Lower lobe of right lung (tissue), 2 donors: ENCODE data around the gene SBF2. TPM values are rescaled to one million over a fixed set of nuclear protein-coding genes. Genes with fewer than 3 reads are reported as not detected.
A peak's percentile ranks its signal among the peaks of the same experiment; 100 is the strongest.

ENCODE experiments used
- ATAC-seq, 2 donors: fragments of 200-7000 bp; cut with Tn5 transposase; one replicate each; pipeline ENCODE4 v1.9.1; 2020 to 2022; ENCODE audit warnings: mild to moderate bottlenecking in 2 of 2, moderate library complexity in 2 of 2
- DNase-seq: peaks from one replicate; pipeline ENCODE4 v3.0.0-alpha.2; 2020
- H3K27ac ChIP-seq: fragments of 200-600 bp; one replicate; pipeline ENCODE4 v1.8.0; 2022
- H3K27me3 ChIP-seq: fragments of 200-600 bp; one replicate; pipeline ENCODE4 v1.8.0; 2022; ENCODE audit warnings: low read depth
- H3K36me3 ChIP-seq: fragments of 200-600 bp; one replicate; pipeline ENCODE4 v1.8.0; 2022; ENCODE audit warnings: mild to moderate bottlenecking
- H3K4me1 ChIP-seq: fragments of 200-600 bp; one replicate; pipeline ENCODE4 v1.8.0; 2022
- H3K4me3 ChIP-seq: fragments of 200-600 bp; one replicate; pipeline ENCODE4 v1.8.0; 2022; ENCODE audit warnings: mild to moderate bottlenecking
- H3K9me3 ChIP-seq: fragments of 200-600 bp; one replicate; pipeline ENCODE4 v1.8.0; 2022
- intact Hi-C: fragments of 100-400 bp; cut with DNase I; formaldehyde crosslinking; loops from one replicate; pipeline ENCODE4 v1.11.0; 2022
- total RNA-seq: library from RNA; stranded (reverse); fragmentation: NEBNext Ultra II Directional; extraction: Animal tissue kit (Norgen Biotek cat#: 25700); gene quantifications from one replicate; pipeline ENCODE4 v1.2.1, GENCODE V29; 2021
- TF ChIP-seq, protein P1 (sequence below): fragments of 200-600 bp; IDR thresholded peaks from one replicate; pipeline ENCODE4 v1.8.0; 2022; ENCODE audit warnings: antibody characterized with exemption, mild to moderate bottlenecking
- donor health status: DM: no; HTN: yes; CAD: no; lungs with severe emphysema.

SBF2 gene
- total RNA-seq, 1 donor from 2014 or later, result 41.3 TPM

DNA sequence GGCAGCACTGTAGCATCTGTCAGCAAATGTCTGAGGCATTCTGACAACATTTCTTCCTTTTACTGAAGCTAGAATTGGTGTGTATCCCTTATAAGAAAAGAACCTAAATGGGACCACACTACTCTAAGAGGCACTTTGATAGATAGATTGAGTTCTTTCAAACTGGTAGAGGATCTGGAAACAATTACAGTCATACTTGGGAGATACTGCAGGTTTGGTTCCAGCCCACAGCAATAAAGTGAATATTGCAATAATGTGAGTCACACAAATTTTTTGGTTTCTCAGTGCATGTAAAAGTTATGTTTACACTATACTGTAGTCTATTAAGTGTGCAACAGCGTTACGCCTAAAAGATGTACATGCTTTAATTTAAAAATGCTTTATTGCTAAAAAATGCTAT, 96.9 kb downstream of the SBF2 start:
- Histone ChIP-seq H3K36me3 (no peaks in the 10 kb centered on the region), H3K27me3 (no peaks in the 10 kb centered on the region), H3K27ac (no peak overlapping the region), H3K9me3 (no peaks in the 10 kb centered on the region), H3K4me3 (no peak overlapping the region), H3K4me1 (no peaks in the 10 kb centered on the region)
- DNase-seq (no peak), ATAC-seq (no peak)
- intact Hi-C loops, result no loop called here
- TF ChIP-seq, protein P1, sequence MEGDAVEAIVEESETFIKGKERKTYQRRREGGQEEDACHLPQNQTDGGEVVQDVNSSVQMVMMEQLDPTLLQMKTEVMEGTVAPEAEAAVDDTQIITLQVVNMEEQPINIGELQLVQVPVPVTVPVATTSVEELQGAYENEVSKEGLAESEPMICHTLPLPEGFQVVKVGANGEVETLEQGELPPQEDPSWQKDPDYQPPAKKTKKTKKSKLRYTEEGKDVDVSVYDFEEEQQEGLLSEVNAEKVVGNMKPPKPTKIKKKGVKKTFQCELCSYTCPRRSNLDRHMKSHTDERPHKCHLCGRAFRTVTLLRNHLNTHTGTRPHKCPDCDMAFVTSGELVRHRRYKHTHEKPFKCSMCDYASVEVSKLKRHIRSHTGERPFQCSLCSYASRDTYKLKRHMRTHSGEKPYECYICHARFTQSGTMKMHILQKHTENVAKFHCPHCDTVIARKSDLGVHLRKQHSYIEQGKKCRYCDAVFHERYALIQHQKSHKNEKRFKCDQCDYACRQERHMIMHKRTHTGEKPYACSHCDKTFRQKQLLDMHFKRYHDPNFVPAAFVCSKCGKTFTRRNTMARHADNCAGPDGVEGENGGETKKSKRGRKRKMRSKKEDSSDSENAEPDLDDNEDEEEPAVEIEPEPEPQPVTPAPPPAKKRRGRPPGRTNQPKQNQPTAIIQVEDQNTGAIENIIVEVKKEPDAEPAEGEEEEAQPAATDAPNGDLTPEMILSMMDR, result no peak

DNA sequence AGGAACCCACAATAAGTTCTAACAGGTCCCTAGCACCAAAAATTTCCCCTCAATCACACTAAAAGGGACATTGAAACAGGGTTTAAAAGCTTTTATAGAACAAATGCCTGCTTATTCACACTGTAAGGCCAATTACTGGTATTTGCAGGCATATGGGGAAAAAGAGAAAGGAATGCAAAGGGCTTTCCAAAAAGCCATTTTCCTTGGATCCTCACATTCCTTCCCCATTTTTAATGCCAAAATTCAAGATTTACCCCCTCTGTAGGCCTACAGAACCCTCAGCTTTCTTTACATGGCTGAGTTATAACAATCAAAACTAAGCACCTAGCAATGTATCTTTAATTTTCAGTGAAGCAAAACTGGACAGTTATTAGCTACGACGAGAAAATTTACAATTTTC, 102.0 kb downstream of the SBF2 start:
- Histone ChIP-seq H3K27me3 (no peaks in the 10 kb centered on the region), H3K9me3 (no peaks in the 10 kb centered on the region), H3K4me1 (no peaks in the 10 kb centered on the region), H3K36me3 (no peaks in the 10 kb centered on the region), H3K27ac (no peak overlapping the region), H3K4me3 (no peak overlapping the region)
- TF ChIP-seq, protein P1, result no peak
- DNase-seq (no peak), ATAC-seq (no peak)
- intact Hi-C loops, result no loop called here

- Histone ChIP-seq H3K27ac (no peak overlapping the region), H3K4me3 (no peak overlapping the region), H3K4me1 (no peaks in the 10 kb centered on the region), H3K9me3 (no peaks in the 10 kb centered on the region), H3K36me3 (no peaks in the 10 kb centered on the region), H3K27me3 (no peaks in the 10 kb centered on the region)
- ATAC-seq (no peak), DNase-seq (no peak)
- intact Hi-C loops, result no loop called here
- TF ChIP-seq, protein P1, result peak; percentile 12
Observed at GRCh38 chr11:10181811-10182210, 112.2 kb downstream of the SBF2 start.

DNA sequence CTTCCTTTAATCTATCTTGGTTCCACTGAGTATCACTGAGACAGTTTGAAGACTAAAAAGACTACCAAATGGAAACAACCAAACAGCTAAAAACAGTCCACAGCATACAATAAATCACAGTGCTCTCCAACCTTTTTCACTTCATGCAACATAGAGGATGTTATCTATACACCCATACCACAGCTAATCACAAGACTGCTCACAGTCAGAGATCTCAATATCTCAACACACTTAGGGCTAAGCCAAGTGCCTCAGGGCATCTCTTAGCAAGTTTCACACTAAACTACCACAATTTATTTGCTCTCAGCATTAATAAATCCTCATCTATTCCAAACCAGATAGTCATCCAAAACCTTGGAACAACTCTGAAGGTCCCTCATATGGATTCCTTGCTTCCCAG, 129.4 kb downstream of the SBF2 start:
- Histone ChIP-seq H3K27me3 (no peaks in the 10 kb centered on the region), H3K4me3 (no peak overlapping the region), H3K4me1 (peaks cover 25% of the 10 kb centered on the region), H3K27ac (no peak overlapping the region), H3K9me3 (no peaks in the 10 kb centered on the region), H3K36me3 (no peaks in the 10 kb centered on the region)
- ATAC-seq (no peak), DNase-seq (no peak)
- TF ChIP-seq, protein P1, result no peak
- intact Hi-C loops, result no loop called here

GRCh38 chr11:10162222-10162621, 131.8 kb downstream of the SBF2 start:
- H3K27me3 ChIP-seq, result no peaks in the 10 kb centered on the region
- intact Hi-C loops, result no loop called here
- no peak overlapping the region for H3K27ac ChIP-seq
- no peak for ATAC-seq
- H3K36me3 ChIP-seq, result no peaks in the 10 kb centered on the region
- H3K4me1 ChIP-seq, result peaks cover 25% of the 10 kb centered on the region
- H3K4me3 ChIP-seq, result no peak overlapping the region
- peaks cover 9% of the 10 kb centered on the region for H3K9me3 ChIP-seq
- DNase-seq, result no peak
- TF ChIP-seq, protein P1, result no peak

- TF ChIP-seq, protein P1, result no peak
- Histone ChIP-seq H3K27me3 (no peaks in the 10 kb centered on the region), H3K4me3 (no peak overlapping the region), H3K4me1 (peaks cover 25% of the 10 kb centered on the region), H3K27ac (no peak overlapping the region), H3K36me3 (no peaks in the 10 kb centered on the region), H3K9me3 (peaks cover 10% of the 10 kb centered on the region)
- intact Hi-C loops, result no loop called here
- ATAC-seq, result no peak
- no peak for DNase-seq
Observed at GRCh38 chr11:10160350-10160749, 133.7 kb downstream of the SBF2 start.
